ENCODE data around the gene LPP. TPM values are rescaled to one million over a fixed set of nuclear protein-coding genes. Genes with fewer than 3 reads are reported as not detected.

Gene LPP
- total and polyA plus RNA-seq, 8 donors, result 23.1 to 220 (median 26.7) TPM

DNA sequence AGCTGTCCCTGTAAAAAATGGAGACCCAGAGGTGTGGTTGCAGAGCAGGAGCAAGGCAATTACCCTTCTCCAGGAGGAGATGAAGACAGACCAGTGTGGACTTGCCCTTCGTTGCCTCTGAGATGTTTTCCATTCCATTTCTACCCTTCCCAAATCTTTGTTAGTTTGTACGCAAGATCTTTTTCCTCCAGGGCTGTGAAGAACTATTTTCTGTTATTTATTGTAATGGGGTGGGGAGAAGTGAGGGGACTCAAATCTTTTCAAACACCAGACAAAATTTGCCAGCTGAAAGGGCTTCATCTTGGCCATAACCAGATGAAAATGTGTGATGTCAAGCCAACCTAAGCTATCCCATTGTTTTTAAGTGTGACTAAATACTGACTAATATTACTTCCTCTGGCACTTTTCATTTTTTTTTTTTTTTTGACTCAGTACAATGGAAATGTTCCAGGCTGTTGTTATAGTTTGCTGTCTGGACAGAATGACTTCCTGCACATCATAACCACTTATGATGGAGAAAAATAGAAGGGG lies 746.5 kb downstream of the LPP start:
- peak; percentile 63 for ATAC-seq
- Histone ChIP-seq H3K4me1 (peaks cover 22 to 40% of the 10 kb centered on the region in 2 donors), H3K27me3 (no peaks in the 10 kb centered on the region), H3K27ac (peak overlapping the region; percentile 63 to 74), H3K4me3 (no peak overlapping the region), H3K36me3 (no peaks in the 10 kb centered on the region), H3K9me3 (no peaks in the 10 kb centered on the region)
- DNase-seq, result peak in 1 of 4 donors; percentile 18
- TF ChIP-seq, protein P1, sequence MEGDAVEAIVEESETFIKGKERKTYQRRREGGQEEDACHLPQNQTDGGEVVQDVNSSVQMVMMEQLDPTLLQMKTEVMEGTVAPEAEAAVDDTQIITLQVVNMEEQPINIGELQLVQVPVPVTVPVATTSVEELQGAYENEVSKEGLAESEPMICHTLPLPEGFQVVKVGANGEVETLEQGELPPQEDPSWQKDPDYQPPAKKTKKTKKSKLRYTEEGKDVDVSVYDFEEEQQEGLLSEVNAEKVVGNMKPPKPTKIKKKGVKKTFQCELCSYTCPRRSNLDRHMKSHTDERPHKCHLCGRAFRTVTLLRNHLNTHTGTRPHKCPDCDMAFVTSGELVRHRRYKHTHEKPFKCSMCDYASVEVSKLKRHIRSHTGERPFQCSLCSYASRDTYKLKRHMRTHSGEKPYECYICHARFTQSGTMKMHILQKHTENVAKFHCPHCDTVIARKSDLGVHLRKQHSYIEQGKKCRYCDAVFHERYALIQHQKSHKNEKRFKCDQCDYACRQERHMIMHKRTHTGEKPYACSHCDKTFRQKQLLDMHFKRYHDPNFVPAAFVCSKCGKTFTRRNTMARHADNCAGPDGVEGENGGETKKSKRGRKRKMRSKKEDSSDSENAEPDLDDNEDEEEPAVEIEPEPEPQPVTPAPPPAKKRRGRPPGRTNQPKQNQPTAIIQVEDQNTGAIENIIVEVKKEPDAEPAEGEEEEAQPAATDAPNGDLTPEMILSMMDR (IDR thresholded peaks at IDR 0.05), result no peak
- intact Hi-C loops (cut with DNase I), result no loop called here

DNA sequence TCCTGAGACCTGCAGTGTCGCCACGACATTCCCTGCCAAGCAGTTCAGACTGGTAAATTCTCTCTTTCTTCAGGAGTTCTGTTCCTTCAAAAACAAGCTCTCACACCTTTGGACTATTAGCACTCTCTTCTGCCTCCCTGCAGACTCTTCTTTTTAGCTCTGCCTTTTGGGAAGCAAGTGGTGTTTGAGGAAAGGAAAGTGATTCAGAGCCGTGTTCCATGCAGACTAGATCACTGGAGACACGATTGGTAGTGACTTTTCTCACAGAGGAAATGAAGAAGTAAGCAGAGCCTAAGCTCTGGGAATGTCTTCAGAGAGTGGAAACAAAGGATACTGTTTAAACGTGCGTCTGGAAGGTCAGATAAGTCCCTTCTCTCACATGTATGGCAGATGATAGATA lies 747.2 kb downstream of the LPP start:
- intact Hi-C loops (cut with DNase I), result no loop called here
- no peak overlapping the region for H3K4me3 ChIP-seq
- no peaks in the 10 kb centered on the region for H3K9me3 ChIP-seq
- H3K36me3 ChIP-seq, result no peaks in the 10 kb centered on the region
- H3K4me1 ChIP-seq, result peaks cover 22 to 40% of the 10 kb centered on the region in 2 donors
- no peaks in the 10 kb centered on the region for H3K27me3 ChIP-seq
- DNase-seq, result no peak
- ATAC-seq, result peak; percentile 17
- TF ChIP-seq, protein P1 (IDR thresholded peaks at IDR 0.05), result no peak
- peak overlapping the region; percentile 63 to 74 for H3K27ac ChIP-seq

DNA sequence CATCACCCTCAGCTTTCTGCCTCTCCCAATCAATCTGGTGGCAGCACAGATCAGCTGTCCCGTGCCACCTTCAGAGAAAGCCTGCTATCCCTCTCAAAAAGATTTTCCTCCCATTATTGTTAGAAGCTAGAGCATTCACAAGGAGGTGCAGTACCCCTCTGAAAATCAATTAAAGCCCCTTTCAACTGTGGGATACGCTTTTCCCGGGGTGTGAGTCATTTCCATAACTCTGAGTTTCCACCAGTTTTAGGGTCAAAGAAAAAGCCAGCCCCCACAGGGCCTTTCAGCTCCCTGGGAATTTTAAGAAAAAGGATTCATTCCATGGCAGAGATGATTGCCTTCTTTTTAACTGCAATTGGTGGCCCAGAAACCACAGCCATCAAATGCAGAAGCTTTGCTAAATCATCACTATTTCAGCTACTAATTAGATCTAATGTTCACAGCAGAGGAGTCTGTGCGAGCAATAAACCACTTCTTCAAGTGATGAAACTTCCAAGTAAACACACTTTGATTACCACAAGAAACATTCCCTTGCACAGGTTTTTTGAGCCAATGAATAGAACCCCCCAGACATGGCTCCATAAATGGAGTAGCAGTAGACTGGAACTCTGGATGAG lies 747.8 kb downstream of the LPP start:
- no peaks in the 10 kb centered on the region for H3K27me3 ChIP-seq
- no peak for ATAC-seq
- H3K36me3 ChIP-seq, result no peaks in the 10 kb centered on the region
- no peaks in the 10 kb centered on the region for H3K9me3 ChIP-seq
- H3K4me1 ChIP-seq, result peaks cover 22 to 40% of the 10 kb centered on the region in 2 donors
- no peak for DNase-seq
- no peak overlapping the region for H3K4me3 ChIP-seq
- peak overlapping the region; percentile 63 to 74 for H3K27ac ChIP-seq
- intact Hi-C loops (cut with DNase I), result no loop called here
- TF ChIP-seq, protein P1 (IDR thresholded peaks at IDR 0.05), result no peak

DNA sequence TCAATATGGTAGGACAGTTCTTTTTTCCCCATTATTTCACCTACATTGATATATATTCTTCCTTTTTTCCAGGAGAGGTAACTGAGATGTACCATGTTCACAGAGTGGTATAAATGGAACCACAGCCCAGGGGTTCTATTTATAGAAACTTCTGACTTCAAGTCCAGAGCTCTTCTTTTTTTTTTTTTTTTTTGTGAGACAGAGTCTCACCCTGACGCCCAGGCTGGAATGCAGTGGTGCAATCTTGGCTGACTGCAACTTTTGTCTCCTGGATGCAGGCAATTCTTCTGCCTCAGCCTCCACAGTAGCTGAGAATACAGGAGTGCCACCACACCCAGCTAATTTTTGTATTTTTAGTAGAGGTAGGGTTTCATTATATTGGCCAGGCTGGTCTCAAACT lies 750.7 kb downstream of the LPP start:
- Histone ChIP-seq H3K27me3 (no peaks in the 10 kb centered on the region), H3K4me1 (peaks cover 17 to 35% of the 10 kb centered on the region in 2 donors), H3K4me3 (no peak overlapping the region), H3K36me3 (no peaks in the 10 kb centered on the region), H3K9me3 (no peaks in the 10 kb centered on the region), H3K27ac (peak overlapping the region in 1 of 2 donors; percentile 57)
- ATAC-seq, result no peak
- TF ChIP-seq, protein P1 (IDR thresholded peaks at IDR 0.05), result no peak
- intact Hi-C loops (cut with DNase I), result no loop called here
- no peak for DNase-seq

DNA sequence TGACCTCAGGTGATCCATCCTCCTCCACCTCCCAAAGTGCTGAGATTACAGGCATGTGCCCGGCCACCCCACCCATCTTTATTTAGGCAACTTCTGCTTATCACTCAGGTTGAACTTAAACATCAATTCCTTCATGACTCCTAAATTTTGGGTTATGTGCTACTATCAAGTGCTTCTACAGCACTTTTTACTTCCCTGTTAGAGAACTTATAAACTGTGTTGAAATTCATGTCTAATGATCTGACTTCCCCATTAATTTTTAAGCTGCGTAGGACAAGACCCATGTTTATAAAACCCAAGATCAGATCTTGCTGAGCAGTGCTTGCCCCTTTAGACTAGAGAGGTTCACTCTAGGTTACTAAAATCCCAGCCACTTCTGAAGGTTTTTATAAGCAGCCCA lies 751.6 kb downstream of the LPP start:
- peaks cover 9 to 27% of the 10 kb centered on the region in 2 donors for H3K4me1 ChIP-seq
- H3K27me3 ChIP-seq, result no peaks in the 10 kb centered on the region
- ATAC-seq, result peak; percentile 50
- intact Hi-C loops (cut with DNase I), result no loop called here
- H3K4me3 ChIP-seq, result no peak overlapping the region
- DNase-seq, result no peak
- no peaks in the 10 kb centered on the region for H3K36me3 ChIP-seq
- H3K9me3 ChIP-seq, result no peaks in the 10 kb centered on the region
- TF ChIP-seq, protein P1 (IDR thresholded peaks at IDR 0.05), result no peak
- H3K27ac ChIP-seq, result peak overlapping the region in 1 of 2 donors; percentile 57

Data from left lung (tissue), 10 donors.